ENCODE measurements around the gene KIF1A.

The KIF1A gene

DNA sequence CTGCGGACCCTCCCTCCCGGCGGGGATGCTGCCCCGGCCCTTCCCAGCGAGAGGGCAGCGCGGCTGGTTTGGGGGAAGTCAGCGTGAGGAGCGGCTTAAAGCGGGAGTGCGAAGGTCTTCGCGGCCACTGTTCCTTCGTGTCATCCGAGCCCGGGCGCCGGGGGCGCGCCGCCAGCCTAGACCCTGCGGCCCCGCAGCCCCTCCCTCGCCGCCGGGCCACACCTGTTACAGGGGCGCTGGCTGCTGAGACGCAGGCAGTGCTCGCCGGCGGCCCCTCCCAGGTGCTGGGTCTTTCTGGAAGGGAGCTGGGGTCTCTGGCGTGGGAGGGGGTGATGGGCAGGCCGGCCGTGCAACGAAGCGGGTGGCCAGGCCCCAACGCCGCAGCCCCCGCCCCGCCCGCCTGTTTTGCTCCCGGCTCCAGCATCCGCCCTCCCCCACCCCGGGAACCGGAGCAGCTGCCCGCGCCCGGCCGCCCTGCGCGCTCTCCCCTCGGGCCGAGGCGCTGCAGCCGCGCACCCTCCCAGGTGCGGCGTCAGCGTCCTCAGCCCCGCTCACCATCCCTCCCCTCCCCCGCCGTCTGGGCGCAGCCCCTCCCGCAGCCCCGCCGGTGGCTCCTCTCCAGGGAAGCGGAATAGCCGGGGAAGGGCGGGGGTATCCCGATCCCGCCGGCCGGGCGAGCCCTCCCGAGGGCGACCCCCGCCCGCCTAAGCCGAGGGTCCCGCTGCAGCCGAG lies 727 bp downstream of the KIF1A start:
- DNase-seq: no peak

GRCh38 chr2:240818293-240819125 lies 1.5 kb downstream of the KIF1A start:
- DNase-seq: no peak

DNA sequence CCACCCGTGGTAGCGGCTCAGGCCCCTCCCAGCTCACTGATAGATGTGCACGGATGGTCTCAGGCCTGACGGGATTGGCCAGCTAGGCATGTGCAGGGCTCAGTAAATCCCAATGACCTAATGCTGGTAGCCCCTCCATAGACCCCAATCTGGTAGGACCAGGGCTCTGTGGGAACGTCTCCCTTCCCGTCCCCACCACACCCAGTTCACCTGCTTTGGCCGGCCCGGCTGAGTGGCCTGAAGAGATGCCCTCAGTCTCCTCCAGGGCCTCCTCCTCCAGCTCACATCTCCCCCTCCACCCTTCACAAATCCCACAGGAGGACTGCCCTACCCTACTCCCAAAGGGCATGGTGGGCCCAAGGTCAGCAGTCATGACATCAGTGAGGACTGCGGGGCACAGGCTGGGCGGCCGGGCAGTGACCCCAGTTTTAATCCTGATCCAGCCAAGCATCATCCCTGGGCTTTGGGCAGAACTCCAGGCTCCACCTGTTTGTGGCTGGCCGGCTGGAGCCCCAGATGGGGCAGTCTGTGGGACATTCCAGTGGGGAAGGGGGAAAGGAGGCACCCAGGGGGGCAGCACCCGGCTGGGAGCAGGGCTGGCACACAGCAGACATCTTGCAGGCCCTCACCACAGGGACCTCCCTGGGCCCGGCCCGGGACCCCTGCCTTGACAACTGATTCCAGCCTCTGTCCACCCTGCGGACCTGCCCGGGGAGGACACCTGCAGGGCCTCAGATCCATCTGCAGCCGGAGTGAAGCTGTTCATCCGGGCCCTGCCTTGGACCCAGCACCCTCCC lies 2.3 kb downstream of the KIF1A start:
- no peak for DNase-seq

DNA sequence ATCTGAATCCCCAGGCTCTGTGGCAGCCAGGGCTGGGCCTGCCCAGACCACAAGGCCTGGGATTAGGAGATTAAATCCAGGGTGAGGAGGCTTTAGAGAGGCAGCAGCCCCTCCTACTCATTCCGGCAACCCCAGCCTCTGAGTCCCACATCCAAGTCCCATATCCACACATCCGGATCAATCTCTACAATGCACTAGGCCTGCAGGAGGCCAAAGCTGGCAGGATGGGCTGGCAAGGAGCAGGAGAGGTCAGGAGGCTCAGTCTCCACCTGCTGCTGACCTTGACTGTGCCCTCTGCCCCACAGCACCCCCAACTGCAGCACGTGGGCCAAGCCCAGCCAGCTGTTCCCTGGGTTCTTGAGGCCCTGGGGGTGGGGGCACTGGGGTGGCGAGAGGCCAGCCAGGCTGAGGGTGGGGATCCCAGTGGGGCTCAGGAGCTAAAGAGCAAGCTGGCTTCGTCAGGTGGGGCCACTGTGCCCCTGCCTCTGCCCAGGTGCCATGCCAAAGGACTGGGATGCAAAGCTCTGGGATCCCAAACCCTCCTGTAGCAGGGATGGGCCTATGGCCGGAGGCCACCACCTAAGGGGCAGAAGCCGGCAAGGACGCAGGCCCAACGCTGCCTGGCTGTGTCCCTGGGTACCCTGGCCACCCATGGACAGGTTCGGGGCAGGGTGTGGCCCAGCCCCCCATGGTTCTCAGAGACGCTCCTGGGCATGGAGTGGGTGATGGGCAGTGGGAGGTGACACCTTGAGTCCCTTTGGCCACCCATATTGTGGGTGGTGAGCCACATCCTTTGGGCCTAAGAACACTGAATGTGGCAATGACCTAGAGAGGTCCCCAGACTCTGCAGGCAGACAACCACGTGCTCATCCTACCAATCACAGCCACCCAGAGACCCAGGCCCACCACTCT lies 3.2 kb downstream of the KIF1A start:
- DNase-seq: no peak

- DNase-seq: no peak
Measured at GRCh38 chr2:240815761-240816583, 4.0 kb downstream of the KIF1A start.

GRCh38 chr2:240814946-240815760 lies 4.9 kb downstream of the KIF1A start:
- no peak for DNase-seq

DNA sequence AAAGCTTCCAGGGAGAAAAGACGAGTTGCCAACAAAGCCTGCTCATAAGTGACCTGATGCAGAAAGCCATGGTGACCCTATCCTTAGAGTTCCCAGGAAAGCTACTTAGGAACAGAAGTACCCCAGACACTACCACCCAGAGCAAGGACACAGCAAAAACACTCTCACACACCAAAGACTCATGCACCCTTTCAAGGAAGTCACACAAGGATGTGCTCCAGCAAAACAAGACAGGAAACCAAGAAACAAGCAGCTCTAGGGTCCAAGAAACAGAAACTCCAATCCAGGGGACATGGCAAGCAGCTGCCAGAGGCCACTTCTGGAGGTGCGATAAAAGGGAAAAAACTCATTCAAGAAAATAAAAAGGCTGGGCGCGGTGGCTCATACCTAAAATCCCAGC lies 5.7 kb downstream of the KIF1A start:
- DNase-seq: no peak

DNA sequence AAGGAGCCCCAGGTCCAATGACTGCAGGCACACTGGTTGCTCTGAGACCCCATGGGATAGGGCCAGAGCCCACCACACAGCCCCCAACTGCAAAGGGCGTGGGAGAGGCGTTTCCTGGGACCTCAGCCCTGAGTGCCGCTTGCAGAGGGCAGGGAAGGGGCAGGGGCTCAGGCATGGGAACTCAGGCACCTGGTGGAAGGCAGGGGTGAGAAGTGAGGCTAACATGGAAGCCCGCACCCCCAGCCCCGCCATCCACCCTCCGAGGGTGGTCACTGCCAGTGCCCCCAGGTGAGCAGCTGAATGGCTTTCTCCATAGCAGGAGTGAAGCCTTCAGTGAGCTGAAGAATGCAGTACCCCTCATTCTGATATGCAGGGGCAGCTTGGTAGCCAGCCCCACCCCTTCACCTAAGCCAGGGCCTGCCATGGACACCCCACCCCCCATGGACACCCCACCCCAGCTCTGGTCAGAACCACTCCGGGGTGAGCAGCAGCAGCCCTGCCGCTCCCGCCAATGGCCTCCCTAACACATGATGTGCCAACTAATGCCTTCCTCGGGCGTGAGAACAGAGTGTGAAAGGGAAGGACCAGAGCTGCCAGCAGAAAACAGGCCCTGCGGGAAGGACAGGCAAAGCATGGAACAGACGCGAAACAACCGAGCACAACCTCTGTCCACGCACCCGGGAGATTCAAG lies 6.6 kb downstream of the KIF1A start:
- DNase-seq: no peak

DNA sequence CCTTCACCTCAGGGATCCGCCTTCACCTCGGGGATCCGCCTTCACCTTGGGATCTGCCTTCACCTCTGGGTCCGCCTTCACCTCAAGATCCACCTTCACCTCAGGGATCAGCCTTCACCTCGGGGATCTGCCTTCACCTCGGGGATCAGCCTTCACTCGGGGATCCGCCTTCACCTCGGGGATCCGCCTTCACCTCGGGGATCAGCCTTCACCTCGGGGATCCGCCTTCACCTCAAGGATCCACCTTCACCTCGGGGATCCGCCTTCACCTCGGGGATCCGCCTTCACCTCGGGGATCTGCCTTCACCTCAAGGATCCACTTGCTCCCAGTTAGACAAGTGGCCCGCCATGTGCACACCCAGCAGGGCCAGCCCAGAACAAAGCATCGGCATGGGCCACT lies 7.3 kb downstream of the KIF1A start:
- no peak for DNase-seq

DNA sequence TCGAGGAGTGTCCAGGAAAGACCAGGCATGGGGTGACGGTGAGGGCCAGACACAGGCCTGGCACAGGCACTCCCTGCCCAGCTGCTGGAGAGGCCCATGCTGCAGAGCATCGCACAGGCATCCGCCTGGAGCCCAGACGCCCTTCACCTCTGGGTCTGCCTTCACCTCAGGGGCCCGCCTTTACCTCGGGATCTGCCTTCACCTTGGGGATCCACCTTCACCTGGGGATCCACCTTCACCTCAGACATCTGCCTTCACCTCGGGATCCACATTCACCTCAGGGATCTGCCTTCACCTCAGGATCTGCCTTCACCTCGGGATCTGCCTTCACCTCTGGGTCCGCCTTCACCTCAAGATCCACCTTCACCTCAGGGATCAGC lies 7.7 kb downstream of the KIF1A start:
- DNase-seq: no peak

GRCh38 chr2:240811346-240812300 lies 8.4 kb downstream of the KIF1A start:
- DNase-seq: no peak

- no peak for DNase-seq
Measured at GRCh38 chr2:240810621-240811020, 9.4 kb downstream of the KIF1A start.

- DNase-seq: no peak
Measured at GRCh38 chr2:240810199-240810598, 9.8 kb downstream of the KIF1A start.

GRCh38 chr2:240809276-240809675 lies 10.7 kb downstream of the KIF1A start:
- no peak for DNase-seq

DNA sequence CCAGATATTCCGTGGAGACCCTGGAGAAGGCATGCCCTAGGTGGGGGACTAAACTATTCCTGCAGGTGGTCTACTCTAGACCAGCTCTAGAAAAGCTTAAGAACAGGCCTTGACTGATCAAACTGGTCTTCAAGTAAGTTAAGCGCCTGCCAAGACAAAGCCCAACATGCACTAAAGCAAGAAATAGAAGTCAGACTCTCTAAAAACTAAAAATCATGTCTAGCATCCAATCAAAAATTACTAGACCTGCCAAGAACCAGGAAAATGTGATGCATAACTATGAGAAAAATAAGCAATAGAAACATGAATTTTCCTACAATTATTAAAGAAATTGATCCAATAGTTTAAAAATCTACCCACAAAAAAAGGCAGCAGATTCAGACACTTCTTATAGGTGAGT lies 13.6 kb downstream of the KIF1A start:
- DNase-seq: no peak

DNA sequence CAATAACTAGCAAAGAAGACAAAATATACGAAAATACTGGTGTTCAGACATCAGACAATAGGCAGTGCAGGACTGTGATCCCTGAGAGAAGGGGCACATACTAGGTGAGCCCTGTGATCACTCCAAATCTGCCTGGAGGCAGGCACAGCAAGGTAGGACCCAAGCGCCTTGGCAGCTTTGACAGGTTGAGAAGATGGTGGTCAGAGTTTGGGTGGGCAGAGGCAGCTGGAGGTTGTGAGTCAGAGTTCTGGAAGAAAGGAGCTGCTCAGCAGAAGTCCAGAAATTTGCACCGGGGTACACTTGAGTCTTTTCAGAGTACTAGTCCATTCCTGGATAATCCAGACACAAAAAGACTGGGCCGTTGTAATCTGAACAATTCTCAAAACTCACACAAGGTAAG lies 14.0 kb downstream of the KIF1A start:
- DNase-seq: no peak

DNA sequence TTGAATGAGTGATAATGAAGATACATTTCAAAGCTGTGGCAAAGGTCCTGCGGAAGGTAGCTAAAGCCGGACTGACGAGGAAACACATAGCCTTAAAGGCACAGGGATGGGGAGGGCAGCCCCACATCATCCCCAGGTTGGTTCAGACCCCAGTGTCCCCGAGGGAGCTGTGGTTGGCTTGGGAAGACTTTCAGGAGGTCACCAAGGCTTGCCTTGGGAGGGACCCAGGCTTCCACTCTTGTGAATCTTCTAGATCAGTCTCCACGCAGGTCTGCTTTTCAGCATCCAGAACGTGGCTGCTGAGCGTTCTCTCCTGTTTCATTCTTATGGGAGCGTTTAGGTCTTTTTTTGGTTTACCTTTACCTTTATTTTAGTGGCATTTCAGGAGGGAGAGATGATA lies 16.8 kb downstream of the KIF1A start:
- DNase-seq: no peak

GRCh38 chr2:240799033-240799820 lies 20.8 kb downstream of the KIF1A start:
- DNase-seq: no peak

Data from DMS153 (cell line).